ENCODE measurements around the gene UXT.

GRCh38 chrX:47687263-47687662 lies 28.3 kb upstream of the UXT start:
- TF ChIP-seq CTCF (IDR thresholded peaks at IDR 0.05) (no peak), POLR2A (IDR thresholded peaks at IDR 0.05) (no peak)
